Measurements from ENCODE around the gene SLC2A1. TPM values are rescaled to one million over a fixed set of nuclear protein-coding genes. Genes with fewer than 3 reads are reported as not detected.
A peak's percentile ranks its signal among the peaks of the same experiment; 100 is the strongest.

The SLC2A1 gene
- total RNA-seq, 2 donors from 2014 or later, result 13.0 to 17.7 TPM

DNA sequence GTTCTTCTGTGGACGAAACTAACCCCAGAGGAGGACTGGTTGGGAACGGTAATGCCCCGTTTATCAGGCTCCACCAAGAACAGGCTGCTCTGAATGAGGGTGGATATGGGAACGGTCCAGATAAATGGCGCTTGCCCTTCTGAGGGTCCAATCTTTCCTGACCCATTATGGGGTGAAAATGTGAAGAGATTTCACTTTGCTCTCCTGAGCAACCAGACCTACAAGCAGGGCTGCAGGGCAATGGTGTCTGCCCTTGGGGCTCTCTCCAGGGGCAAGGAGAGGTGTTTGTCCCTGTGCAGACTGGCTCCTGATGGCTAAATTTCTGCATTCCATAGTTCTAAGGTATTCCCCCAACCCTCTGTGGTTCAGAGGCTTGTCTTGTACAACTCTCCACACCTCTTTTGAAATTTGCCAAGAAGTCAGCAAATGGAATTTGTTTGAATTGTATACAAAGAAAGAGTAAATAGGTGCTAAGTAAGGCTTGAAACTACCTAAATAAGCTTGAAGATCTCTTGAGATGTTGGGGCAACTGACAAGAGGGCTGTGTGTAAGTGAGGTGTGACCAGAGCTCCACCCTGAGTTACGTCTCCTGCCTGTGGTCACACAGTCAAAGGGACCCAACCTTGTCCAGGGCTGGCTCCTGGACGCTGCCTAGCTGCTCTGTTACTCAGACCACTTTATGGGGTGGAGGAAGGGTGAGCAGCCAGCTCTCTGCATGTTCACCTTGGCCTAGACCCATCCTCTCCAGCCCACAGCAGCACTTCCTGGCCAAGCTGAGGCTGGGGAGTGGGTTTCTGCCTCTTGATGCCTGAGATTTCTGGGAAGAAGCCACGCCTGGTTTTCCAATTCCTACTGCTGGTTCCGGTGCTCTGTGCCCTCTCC, 24.8 kb downstream of the SLC2A1 start:
- DNase-seq (ENCODE audit: low spot score), result no peak
- intact Hi-C loops (cut with DNase I), result no loop called here

DNA sequence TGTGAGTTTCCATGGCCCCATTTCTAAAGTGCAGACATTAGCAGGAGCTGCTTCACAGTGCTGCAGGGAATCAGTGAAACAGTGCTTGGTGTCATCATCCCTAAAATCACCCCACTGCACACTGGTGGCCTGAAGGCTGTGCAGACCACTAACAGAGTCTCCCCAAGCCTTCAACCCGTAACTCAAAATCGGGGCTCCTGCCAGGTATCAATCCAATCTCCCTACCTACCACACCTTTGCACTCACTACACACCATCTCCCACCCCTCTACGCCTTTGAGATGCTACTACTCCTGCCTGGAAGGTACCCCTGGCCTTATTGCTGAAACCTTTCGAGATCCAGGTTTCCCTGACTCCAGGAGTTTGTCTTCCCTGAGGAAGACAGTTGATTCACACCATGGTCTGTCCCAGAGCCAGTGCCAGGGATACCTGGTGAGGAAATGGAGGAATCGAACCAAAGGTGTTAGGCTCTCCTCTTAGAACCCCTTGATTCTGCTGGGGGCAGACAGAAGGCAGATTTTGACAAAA, 25.5 kb downstream of the SLC2A1 start:
- intact Hi-C loops (cut with DNase I), result no loop called here
- no peak for DNase-seq (ENCODE audit: low spot score)

DNA sequence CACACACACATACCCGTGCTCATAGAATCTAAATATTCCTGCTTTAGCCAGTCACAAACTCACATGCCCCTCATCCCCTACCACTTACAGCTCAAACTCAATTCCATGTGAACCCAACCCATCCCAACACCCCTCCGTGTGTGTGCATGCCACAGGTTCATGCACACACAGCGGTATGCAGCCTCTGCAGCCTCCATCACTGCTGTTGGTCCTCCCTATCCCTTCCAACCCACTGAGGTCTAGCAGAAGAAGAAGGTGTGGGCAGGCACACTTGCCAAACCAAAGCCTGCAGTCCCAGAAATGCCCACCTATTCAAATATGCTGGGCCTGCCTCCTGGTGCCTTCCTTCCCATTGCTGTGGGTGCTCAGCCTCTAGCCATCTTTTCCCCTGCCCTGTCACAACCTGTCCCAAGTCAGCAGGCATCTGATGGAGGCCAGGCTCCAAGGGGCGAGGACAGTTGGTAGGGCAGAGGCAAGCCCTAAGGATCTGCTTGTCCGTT, 26.2 kb downstream of the SLC2A1 start:
- DNase-seq (ENCODE audit: low spot score), result no peak
- intact Hi-C loops (cut with DNase I), result no loop called here

DNA sequence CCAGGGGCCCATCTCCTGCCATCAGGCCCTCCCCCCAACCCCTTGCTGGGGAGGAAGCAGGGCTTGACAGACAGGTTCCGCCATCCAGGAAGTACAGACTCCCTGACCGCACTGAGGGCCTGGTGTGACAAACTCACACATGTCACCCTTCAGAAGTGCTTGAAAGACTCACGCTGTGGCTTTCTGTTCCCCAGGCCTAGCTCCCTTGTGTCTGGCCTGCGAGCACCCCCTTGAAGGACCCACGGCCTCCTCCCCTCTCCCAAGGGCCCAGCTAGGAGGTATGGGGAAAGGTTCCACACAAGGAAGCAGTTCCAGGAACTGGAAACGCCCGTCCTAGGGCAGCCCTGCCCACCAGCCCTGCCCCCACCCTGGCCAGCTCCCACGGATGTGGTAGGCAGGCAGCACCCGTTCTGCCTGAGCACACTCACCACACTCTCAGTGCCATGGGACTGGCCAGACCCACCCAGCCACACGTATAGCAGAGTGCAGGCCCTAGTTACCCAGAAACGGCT, 26.7 kb downstream of the SLC2A1 start:
- intact Hi-C loops (cut with DNase I), result no loop called here
- peak; percentile 90 for DNase-seq (ENCODE audit: low spot score)

DNA sequence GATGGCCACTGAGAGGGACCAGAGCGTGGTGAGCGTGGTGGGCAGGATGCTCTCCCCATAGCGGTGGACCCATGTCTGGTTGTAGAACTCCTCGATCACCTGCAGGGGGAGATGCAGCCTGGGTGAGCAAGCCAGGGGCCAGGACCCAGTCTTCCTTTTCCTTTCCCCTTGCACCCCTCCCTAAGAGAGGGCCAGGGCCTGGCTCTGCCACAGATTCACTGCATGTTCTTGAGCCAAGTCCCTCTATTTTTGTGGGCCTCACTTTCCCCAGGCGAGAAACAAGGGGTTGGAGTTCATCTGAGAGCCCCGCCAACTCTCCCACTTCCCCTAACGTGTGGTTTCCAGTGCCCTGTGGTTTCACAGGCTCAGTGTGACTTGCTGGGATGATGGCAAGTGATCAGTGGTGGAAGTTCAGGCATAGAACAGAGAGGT, 27.5 kb downstream of the SLC2A1 start:
- intact Hi-C loops (cut with DNase I), result no loop called here
- DNase-seq (ENCODE audit: low spot score), result no peak

DNA sequence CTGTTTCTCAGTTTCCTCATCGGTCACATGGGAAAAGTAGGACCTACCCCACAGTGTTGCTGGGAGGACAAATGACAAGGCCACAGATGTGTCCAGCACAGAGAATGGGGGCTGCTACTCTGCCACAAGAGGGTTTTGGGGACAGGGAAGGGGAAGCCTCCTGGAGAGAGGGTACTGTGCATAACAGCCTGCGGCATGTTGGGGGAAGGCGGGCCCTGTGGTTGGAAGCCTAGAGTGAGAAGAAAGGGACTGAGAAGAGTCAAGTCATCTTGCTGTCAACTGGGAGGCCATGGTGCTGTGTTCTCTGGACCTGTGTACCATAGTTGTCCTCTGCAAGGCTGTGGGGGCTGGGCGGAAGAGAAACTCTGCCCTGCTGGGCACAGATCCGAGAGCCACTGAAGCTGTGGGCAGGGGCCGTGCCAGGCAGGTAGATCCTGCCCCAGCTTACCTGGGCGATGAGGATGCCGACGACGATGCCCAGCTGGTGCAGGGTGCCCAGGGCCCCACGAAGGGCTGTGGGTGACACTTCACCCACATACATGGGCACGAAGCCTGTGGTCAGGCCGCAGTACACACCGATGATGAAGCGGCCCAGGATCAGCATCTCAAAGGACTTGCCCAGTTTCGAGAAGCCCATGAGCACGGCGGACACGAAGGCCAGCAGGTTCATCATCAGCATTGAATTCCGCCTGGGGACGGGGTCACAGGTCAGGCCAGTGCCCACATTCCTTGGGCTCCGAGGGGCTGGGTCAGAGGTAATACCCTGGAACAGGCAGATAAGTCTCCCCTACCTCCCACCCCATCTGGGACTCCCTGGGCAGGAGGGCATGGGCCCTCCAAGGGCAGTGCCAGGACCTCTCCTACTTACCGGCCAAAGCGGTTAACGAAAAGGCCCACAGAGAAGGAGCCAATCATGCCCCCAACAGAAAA, 28.2 kb downstream of the SLC2A1 start:
- intact Hi-C loops (cut with DNase I), result no loop called here
- no peak for DNase-seq (ENCODE audit: low spot score)

DNA sequence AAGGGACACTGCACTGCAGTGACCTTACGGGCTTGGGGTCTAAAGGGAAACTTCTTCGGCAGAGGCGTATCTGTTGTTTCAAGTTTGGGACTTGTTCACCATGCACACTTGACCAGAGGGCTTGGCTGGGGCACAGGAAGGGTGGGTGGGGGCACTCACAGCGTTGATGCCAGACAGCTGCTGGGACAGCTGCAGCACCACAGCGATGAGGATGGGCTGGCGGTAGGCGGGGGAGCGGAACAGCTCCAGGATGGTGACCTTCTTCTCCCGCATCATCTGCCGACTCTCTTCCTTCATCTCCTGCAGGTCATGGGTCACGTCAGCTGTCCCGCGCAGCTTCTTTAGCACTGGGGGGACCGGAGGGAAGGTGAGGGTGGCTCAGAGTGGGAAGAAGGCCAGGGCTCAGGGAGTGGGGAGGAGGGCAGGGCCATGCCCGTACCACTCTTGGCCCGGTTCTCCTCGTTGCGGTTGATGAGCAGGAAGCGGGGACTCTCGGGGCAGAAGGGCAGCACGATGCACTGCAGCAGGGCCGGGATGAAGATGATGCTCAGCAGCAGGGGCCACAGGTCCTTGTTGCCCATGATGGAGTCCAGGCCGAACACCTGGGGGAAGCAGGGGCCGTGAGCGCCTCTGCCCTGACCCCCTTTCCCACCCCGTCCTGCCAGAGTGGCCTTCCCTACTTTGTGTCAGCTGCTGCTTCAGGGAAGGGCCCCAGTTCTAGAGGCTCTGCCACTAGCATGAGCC, 29.1 kb downstream of the SLC2A1 start:
- intact Hi-C loops (cut with DNase I), result no loop called here
- DNase-seq (ENCODE audit: low spot score), result no peak

DNA sequence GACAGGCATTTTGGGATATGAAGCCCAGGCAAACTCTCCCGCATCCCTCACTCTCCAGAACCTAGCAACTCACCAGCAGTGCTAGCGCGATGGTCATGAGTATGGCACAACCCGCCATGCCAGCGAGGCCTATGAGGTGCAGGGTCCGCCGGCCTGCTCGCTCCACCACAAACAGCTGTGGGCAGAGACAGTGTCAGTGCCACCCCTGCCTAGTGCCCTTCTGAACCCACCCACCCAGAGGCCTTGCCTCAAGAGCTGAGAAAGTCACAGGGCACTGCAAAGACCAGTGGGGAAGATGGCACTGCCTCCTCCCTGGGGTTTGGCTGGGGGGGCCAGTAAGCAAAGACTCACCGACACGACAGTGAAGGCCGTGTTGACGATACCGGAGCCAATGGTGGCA, 29.8 kb downstream of the SLC2A1 start:
- intact Hi-C loops (cut with DNase I), result no loop called here
- DNase-seq (ENCODE audit: low spot score), result no peak

DNA sequence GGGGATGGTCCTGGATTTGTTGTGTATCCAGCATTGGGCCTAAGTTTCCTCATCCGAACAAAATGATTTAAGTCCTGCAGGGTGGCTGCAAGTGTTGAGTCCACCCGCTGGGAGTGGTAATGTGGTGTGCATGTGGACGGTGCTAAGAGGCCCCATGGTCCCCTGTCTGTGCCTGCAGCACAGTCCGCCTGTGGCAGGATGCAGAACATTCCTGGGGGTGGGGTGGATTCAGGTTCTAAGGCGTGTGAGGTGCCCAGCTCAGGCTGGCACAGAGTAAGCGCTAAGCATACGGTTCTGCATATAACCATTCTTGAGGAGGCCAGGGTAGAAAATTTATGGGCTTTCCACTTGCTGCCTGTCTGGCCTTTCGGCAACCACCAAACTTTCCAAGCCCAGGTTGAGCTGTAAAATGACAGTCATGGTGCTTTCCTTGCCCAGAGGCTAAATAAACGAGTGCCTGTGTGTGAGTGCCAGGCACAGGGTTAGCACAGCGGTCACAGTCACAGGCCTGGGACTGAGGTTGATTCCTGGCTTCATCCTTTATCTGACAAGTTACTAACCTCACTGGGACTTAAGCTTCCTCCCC, 30.7 kb downstream of the SLC2A1 start:
- intact Hi-C loops (cut with DNase I), result no loop called here
- DNase-seq (ENCODE audit: low spot score), result no peak

DNA sequence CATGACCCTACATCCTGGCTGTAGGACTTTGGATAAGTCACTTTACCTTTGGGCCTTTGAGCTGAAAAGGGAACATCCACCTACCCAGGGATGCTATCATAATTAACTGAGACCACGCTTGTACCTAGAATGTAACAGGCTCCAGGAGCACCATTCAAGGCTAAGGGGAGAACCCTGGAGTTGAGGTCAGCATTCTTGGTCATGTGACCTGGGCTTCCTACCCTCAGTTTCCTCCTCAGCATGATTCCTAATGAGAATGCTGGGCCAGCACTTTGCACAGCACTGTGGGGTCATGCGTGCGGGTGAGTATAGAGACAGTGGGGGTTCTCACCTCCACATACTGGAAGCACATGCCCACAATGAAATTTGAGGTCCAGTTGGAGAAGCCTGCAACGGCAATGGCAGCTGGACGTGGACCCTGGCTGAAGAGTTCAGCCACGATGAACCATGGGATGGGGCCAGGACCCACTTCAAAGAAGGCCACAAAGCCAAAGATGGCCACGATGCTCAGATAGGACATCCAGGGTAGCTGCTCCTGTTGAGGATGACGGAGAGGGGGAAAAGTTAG, 31.3 kb downstream of the SLC2A1 start:
- no peak for DNase-seq (ENCODE audit: low spot score)
- intact Hi-C loops (cut with DNase I), result no loop called here

DNA sequence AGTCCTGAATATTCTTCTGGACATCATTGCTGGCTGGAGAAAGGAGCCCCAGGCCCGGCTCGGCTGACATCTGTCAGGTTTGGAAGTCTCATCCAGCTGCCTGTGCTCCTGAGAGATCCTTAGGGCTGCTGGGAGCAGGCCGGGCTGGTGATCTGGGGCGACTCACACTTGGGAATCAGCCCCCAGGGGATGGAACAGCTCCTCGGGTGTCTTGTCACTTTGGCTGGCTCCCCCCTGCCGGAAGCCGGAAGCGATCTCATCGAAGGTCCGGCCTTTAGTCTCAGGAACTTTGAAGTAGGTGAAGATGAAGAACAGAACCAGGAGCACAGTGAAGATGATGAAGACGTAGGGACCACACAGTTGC, 31.8 kb downstream of the SLC2A1 start:
- intact Hi-C loops (cut with DNase I), result no loop called here
- DNase-seq (ENCODE audit: low spot score), result no peak

DNA sequence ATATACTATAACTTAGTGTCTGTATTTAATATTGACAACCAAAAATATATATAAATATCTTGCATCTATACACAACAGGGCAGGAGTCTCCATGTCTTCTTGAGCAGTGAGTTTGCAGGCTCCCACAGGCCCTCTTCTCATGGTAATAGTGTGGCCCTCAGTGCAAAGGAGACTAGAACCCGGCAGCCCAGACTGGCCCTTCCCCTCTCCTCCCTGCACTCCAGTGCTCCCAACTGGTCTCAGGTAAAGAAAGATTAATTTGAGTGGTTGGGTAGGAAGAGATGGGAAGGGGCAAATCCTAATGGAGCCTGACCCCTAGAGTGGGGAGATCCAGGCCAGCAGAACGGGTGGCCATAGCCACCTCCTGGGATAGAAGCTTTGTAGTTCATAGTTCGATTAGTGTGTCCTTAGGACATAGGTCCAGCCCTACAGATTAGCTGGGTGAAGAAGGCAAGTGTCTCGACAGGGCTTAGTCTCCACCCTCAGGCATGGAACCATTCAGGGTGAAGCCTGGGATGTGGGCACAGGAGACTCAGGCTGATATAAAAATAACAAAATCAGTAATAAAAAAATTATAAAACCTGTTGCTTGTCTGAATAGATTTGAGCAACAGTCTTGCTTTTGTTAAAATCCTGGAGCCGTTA, 32.3 kb downstream of the SLC2A1 start:
- DNase-seq (ENCODE audit: low spot score), result no peak
- intact Hi-C loops (cut with DNase I), result no loop called here

DNA sequence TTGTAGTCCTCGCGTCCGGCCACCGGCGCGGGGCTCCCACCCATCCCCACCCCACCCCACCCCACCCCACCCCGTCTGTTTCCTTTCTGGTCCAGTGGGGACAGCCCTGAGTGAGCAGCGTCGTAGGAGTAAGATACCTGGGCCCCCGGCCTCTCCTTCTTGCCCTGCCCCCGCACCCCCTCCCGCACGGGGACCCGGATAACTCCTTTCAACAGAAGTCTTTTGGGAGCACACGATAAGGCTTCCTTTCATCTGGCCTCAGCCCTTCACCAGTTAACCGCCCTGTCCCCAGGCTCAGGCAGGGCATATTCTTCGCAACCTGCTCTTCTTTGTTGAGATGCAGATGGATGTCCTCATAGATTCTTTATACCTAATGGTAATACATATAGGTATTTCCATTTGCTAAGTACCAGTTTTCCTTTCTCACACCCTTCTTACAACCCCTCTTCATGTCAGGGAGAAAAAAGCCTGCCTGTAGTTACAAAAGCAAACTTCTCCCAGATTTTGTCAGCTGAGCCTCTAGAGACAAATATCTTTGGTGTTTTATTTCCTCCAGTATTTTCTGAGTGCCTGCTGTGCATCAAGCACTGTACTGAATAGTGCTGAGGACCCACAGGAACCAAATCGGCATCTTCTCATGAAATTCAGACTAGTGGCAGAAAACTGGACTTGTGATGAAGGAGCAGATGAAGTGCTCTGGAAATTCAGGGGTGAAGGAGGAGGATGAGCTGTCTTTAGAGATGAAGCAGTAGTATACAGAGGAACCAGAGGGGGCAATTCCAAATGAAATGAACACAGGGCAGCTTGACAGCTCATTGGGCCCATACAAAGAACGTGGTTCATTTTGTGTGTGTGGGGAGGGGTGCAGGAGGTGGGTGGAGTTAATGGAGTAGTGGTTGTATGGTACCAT, 33.6 kb downstream of the SLC2A1 start:
- DNase-seq (ENCODE audit: low spot score), result no peak
- intact Hi-C loops (cut with DNase I), result no loop called here

DNA sequence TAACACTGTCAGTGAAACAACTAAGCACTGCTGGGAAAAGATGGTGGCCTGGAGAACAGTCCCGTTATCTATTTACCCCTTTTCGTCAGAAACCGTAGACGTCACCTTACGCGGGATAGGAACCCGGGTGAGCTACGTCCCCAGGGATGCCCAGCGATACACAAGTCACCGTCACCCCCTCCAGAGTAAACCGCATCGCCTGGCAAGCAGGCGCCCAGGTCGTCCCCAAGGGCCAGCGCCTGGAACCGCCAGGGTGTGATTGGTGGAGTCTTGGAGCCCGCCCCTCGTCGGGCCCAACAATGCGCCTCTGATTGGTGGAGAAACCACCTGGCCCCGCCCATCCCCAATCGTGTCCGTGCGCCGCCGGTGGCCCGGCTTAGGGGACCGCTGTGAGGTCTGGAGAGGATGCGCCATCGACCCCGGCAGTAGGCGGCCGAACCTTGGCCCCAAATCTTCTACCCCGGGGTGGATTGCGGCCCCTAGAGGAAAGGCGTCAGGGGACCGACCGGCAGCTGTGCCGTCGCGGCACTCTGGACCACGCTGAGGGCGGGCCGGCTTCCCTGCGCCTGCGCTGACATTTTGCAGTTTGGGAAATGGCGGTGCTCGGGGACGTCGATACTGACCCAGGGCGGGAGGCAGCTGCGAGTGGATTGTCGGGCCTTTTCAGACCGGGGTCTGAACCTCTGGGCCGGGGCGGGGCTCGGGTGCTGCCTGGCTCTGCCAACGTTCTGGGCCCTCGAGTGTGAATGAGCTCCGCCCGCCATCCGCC, 34.4 kb downstream of the SLC2A1 start:
- DNase-seq (ENCODE audit: low spot score), result peak; percentile 98
- intact Hi-C loops (cut with DNase I), result no loop called here

DNA sequence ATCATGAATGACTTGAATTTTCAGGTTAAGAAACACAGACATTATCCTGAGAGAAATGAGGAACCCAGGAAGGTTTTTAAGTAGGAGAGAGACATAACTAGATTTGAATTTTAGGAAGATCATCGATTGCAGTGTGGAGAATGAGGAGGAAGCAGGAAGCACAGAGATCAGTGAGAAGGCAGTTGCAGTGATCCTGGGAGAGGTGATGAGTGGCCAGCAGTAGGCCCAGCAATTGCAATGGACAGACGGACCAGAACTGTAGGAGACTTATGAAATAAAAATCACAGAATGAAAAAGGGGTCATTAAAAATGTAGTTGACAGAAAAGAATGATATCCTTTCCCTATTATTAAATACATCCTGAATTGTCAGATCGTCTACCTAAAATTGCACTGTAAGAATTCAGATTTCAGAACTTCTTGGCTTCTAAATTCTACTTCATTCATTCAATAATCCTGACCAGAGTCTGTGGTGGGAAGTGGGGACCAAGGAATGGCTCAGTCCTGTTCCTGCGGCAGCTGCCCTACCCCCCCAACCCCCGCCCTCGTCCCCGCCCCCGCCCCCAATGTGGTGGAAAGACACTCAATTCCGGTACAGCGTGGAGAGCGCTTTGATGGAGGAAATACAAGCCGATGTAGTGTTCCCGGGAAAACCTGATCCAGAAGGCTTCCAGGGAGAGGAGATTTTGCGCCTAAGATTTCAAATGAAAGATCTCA, 35.1 kb downstream of the SLC2A1 start:
- DNase-seq (ENCODE audit: low spot score), result no peak
- intact Hi-C loops (cut with DNase I), result no loop called here

Data from posterior vena cava (tissue), 2 donors.